Measurements from ENCODE around the gene MPZL2.

Gene MPZL2

DNA sequence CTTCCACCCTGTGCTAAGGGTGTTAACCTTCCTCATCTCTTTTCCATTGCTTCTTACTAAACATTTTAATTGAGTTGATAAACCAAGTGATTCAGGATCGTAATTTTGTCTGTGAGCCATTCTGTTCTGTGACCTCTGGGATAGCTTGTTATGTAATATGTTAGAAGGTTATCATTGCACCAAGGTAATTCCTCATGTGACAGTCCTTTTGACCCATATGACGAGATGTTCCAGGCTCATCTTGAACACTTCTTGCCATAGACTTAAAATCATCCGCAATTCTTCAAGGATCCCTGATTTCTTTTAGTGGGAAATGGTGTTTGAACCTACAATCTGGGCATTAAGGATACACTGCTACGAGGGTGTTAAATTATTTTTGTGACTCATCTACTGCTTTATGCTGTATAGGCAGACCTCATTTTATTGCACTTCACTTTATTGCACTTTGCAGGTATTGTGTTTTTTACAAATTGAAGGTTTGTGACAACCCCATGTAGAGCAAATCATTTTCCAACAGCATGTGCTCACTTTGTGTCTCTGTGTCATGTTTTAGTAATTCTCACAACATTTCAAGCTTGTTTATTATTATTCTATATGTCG, 19.0 kb upstream of the MPZL2 start:
- H3K4me1 ChIP-seq (ENCODE audit: control insufficient read depth, insufficient read depth, low read length) = no peaks in the 10 kb centered on the region
- no peaks in the 10 kb centered on the region for H3K36me3 ChIP-seq (ENCODE audit: control insufficient read depth, insufficient read depth, low read length)
- H3K27ac ChIP-seq (ENCODE audit: low read depth, low read length) = no peak overlapping the region
- no peak overlapping the region for H3K9ac ChIP-seq (ENCODE audit: low read depth, low read length)
- no peaks in the 10 kb centered on the region for H3K9me3 ChIP-seq (ENCODE audit: control insufficient read depth, insufficient read depth, low read length)
- H3K4me3 ChIP-seq (ENCODE audit: low read depth, low read length) = no peak overlapping the region
- 0 out of 2 replicates have a peak, but pooled peaks cover 3% of the 10 kb centered on the region for H3K27me3 ChIP-seq (ENCODE audit: control insufficient read depth, insufficient read depth, low read length)

DNA sequence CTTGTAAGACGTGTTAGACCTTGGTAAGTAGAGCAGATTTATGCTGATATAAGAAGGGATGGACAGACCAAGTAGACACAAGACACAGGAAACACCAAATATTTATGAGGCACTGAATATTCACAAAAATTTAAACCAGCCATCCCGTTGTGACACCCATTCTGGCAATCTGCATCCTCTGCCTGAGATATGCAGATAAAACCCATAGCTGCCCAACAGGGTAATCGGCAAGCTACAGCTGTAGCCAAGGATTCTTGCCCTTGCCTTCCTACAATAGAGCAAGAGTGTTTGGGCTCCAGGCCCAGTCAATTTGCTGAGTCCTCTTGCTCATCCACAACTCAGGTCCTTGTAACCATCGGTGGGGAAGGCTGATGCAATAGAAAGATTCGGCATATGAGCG, 18.5 kb upstream of the MPZL2 start:
- H3K4me1 ChIP-seq (ENCODE audit: control insufficient read depth, insufficient read depth, low read length) = no peaks in the 10 kb centered on the region

DNA sequence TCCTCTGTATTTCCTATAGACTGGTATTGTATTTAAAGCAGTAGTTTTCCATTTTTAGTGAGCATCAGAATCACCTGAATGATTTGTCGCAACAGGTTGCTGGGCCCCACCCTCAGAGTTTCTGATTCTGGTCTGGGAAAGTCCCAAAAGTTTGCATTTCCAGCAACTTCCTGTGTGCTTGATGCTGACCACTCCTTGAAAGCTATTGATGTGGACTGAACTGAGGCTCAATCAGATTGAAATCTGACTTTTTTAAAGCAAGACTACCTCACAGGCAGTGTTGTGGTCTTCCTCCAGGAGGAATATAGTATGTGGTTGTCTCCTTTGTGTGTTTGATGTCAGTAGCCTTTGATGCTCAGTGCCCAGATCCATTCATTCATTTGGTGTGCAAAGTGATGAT, 17.2 kb upstream of the MPZL2 start:
- H3K4me3 ChIP-seq (ENCODE audit: low read depth, low read length) = no peak overlapping the region
- 0 out of 2 replicates have a peak, but pooled peaks cover 3% of the 10 kb centered on the region for H3K27me3 ChIP-seq (ENCODE audit: control insufficient read depth, insufficient read depth, low read length)
- no peak overlapping the region for H3K27ac ChIP-seq (ENCODE audit: low read depth, low read length)
- H3K9me3 ChIP-seq (ENCODE audit: control insufficient read depth, insufficient read depth, low read length) = no peaks in the 10 kb centered on the region
- no peaks in the 10 kb centered on the region for H3K36me3 ChIP-seq (ENCODE audit: control insufficient read depth, insufficient read depth, low read length)
- H3K9ac ChIP-seq (ENCODE audit: low read depth, low read length) = no peak overlapping the region
- no peaks in the 10 kb centered on the region for H3K4me1 ChIP-seq (ENCODE audit: control insufficient read depth, insufficient read depth, low read length)

More for the DNA sequence above, 18.5 kb upstream of the MPZL2 start:
- no peak overlapping the region for H3K9ac ChIP-seq (ENCODE audit: low read depth, low read length)
- 0 out of 2 replicates have a peak, but pooled peaks cover 3% of the 10 kb centered on the region for H3K27me3 ChIP-seq (ENCODE audit: control insufficient read depth, insufficient read depth, low read length)
- H3K27ac ChIP-seq (ENCODE audit: low read depth, low read length) = no peak overlapping the region
- H3K4me3 ChIP-seq (ENCODE audit: low read depth, low read length) = no peak overlapping the region
- H3K9me3 ChIP-seq (ENCODE audit: control insufficient read depth, insufficient read depth, low read length) = no peaks in the 10 kb centered on the region
- H3K36me3 ChIP-seq (ENCODE audit: control insufficient read depth, insufficient read depth, low read length) = no peaks in the 10 kb centered on the region

DNA sequence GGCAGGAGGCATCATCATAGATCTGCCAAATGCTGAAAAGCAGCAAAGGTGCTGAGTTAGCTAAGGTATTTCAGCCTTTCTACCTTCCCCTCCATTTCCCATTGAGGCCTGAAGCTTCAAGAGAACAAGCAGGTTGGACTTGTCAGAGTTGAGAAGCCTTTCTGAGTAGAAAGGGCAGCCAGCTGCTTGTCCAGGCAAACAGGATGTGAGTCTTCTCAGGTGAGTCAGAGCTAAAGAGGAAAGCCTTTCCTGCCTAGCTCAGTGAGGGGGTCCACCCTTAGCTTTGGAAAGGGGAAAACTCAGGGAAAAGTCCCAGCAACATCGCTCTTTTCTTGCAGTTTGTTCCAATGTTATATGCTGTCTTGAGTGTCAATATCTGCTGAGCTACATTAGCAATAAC, 13.2 kb upstream of the MPZL2 start:
- Histone ChIP-seq H3K9ac (ENCODE audit: low read depth, low read length) (no peak overlapping the region), H3K4me3 (ENCODE audit: low read depth, low read length) (no peak overlapping the region), H3K4me1 (ENCODE audit: control insufficient read depth, insufficient read depth, low read length) (no peaks in the 10 kb centered on the region), H3K27me3 (ENCODE audit: control insufficient read depth, insufficient read depth, low read length) (no peaks in the 10 kb centered on the region), H3K9me3 (ENCODE audit: control insufficient read depth, insufficient read depth, low read length) (no peaks in the 10 kb centered on the region), H3K27ac (ENCODE audit: low read depth, low read length) (peak overlapping the region; percentile 47), H3K36me3 (ENCODE audit: control insufficient read depth, insufficient read depth, low read length) (no peaks in the 10 kb centered on the region)

DNA sequence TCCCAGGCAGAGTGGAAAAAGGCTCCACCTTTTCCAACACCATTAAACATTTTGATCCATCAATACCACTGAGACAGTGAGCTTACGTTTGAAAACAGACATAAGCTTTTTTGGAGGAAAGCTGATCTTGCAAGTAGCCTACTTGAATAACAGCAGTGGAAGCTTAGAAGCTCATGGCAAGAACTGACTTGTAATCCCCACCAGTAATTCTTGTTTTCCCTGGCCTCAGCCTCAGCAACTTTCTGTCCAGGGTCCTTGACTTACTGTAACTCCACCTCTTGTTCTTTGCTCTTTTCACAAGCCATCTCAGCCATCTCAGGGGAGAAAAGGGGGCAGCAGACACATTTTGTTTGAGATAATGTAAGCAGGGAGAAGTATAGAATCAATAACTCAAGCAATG, 12.3 kb upstream of the MPZL2 start:
- H3K36me3 ChIP-seq (ENCODE audit: control insufficient read depth, insufficient read depth, low read length) = no peaks in the 10 kb centered on the region
- no peak overlapping the region for H3K4me3 ChIP-seq (ENCODE audit: low read depth, low read length)
- H3K9me3 ChIP-seq (ENCODE audit: control insufficient read depth, insufficient read depth, low read length) = no peaks in the 10 kb centered on the region
- H3K9ac ChIP-seq (ENCODE audit: low read depth, low read length) = no peak overlapping the region
- peaks cover 2% of the 10 kb centered on the region; the same call in 1 of the 2 replicates for H3K27me3 ChIP-seq (ENCODE audit: control insufficient read depth, insufficient read depth, low read length)
- H3K4me1 ChIP-seq (ENCODE audit: control insufficient read depth, insufficient read depth, low read length) = no peaks in the 10 kb centered on the region
- H3K27ac ChIP-seq (ENCODE audit: low read depth, low read length) = no peak overlapping the region

DNA sequence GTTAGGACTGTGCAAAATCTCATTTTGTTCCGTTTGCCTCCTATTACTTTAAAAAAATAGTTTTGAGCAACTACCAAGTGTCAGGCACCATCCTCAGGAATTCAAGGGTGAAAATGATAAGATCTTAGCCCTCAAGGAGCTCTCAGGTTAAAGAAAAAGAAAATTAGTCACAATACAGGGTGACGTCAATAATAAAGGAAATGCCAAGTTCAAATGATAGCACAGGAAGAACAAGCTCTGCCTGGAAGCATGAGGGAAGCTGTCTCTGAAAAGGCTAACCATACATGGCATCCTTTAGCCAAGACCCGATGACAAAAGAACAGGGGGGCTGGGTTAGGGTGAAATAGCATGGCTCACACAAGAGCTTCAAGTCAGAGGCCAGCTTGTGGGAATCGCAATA, 11.1 kb upstream of the MPZL2 start:
- Histone ChIP-seq H3K4me3 (ENCODE audit: low read depth, low read length) (no peak overlapping the region), H3K27me3 (ENCODE audit: control insufficient read depth, insufficient read depth, low read length) (peaks cover 2% of the 10 kb centered on the region; the same call in 1 of the 2 replicates), H3K9ac (ENCODE audit: low read depth, low read length) (no peak overlapping the region), H3K4me1 (ENCODE audit: control insufficient read depth, insufficient read depth, low read length) (no peaks in the 10 kb centered on the region), H3K9me3 (ENCODE audit: control insufficient read depth, insufficient read depth, low read length) (no peaks in the 10 kb centered on the region), H3K36me3 (ENCODE audit: control insufficient read depth, insufficient read depth, low read length) (no peaks in the 10 kb centered on the region), H3K27ac (ENCODE audit: low read depth, low read length) (no peak overlapping the region)

DNA sequence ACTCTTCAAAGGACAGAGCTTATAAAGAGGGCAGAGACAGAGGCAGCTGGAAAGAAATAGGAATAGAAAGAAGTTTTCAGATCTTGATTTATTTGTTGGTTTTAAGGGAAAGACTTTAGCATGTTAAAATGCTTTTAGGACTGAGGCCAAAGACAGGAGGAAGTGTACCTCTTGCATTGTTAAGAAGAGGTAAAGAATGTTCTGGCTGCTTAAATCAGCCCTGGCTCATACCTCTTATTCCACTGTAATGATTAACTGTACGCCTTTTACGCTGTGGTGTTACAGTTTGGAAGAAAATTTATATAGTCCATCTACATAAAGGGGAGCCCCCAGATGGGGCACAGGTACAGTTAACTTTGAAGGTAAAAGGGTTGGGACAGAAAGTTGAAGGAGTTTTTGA, 10.1 kb upstream of the MPZL2 start:
- Histone ChIP-seq H3K27ac (ENCODE audit: low read depth, low read length) (no peak overlapping the region), H3K36me3 (ENCODE audit: control insufficient read depth, insufficient read depth, low read length) (no peaks in the 10 kb centered on the region), H3K4me1 (ENCODE audit: control insufficient read depth, insufficient read depth, low read length) (no peaks in the 10 kb centered on the region), H3K9ac (ENCODE audit: low read depth, low read length) (no peak overlapping the region), H3K9me3 (ENCODE audit: control insufficient read depth, insufficient read depth, low read length) (no peaks in the 10 kb centered on the region), H3K4me3 (ENCODE audit: low read depth, low read length) (no peak overlapping the region), H3K27me3 (ENCODE audit: control insufficient read depth, insufficient read depth, low read length) (peaks cover 6% of the 10 kb centered on the region)

DNA sequence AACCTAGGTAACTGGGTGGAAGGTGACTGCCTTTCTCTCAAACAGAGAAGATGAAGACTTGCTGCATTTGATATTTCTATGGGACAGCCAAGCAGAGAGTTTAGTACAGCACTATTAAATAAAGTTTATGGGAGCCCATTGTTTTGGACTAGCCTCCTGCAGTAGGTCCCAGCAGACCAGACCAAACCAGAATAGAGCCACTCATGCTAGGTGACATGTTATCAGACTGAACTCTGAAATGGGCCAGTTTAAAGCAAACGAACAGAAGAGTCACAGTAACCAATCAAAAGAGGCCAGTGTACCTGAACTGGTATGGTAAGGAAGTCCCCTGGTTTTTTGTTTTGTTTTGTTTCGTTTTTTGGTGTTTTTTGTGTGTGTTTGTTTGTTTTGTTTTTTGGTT, 7.9 kb upstream of the MPZL2 start:
- Histone ChIP-seq H3K36me3 (ENCODE audit: control insufficient read depth, insufficient read depth, low read length) (no peaks in the 10 kb centered on the region), H3K4me3 (ENCODE audit: low read depth, low read length) (no peak overlapping the region), H3K27me3 (ENCODE audit: control insufficient read depth, insufficient read depth, low read length) (peaks cover 13% of the 10 kb centered on the region)

DNA sequence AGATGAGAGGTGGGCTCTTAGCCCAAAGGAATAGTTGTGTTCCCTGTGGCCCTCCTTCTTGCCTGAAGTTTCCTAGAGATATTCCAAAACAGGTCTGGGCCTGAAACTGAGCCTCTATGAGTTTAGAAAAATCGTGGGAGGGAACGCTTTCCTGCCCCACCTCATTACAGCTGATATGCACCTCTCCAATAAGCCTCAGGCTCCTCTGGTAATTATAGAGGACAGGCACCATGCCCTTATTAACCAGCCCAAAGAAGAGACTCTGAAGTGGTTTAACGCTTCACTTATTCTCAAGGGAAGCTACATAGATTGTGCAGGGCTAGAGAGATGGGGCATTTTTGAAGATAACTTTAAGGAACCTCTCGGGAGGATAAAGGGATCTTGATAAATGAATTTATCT, 3.4 kb upstream of the MPZL2 start:
- Histone ChIP-seq H3K4me1 (ENCODE audit: control insufficient read depth, insufficient read depth, low read length) (peaks cover 22% of the 10 kb centered on the region), H3K4me3 (ENCODE audit: low read depth, low read length) (no peak overlapping the region), H3K27me3 (ENCODE audit: control insufficient read depth, insufficient read depth, low read length) (peaks cover 57% of the 10 kb centered on the region), H3K9me3 (ENCODE audit: control insufficient read depth, insufficient read depth, low read length) (no peaks in the 10 kb centered on the region), H3K36me3 (ENCODE audit: control insufficient read depth, insufficient read depth, low read length) (no peaks in the 10 kb centered on the region), H3K9ac (ENCODE audit: low read depth, low read length) (no peak overlapping the region), H3K27ac (ENCODE audit: low read depth, low read length) (no peak overlapping the region)

More for the DNA sequence above, 7.9 kb upstream of the MPZL2 start:
- Histone ChIP-seq H3K27ac (ENCODE audit: low read depth, low read length) (no peak overlapping the region), H3K9ac (ENCODE audit: low read depth, low read length) (no peak overlapping the region), H3K4me1 (ENCODE audit: control insufficient read depth, insufficient read depth, low read length) (no peaks in the 10 kb centered on the region), H3K9me3 (ENCODE audit: control insufficient read depth, insufficient read depth, low read length) (no peaks in the 10 kb centered on the region)

DNA sequence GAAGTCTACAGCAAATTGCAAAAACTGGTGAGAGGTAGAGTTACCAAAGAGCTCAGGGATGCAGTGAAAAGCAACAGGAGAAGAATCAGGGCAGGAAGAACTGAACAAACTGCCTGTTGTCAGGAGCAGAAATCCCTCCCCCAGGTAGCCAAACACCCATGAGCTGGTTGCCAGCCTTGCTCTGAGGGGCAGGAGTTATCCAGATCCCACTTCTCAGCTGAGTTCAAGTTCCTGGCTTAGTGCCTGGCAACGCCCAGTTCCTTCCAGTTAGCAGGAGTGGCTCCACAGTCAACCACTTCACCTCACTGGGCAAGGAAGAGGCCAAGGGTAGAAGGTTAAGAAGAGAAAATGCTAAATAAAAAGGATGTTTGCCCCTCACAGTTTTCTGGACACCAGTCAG, 1.9 kb upstream of the MPZL2 start:
- Histone ChIP-seq H3K9me3 (ENCODE audit: control insufficient read depth, insufficient read depth, low read length) (no peaks in the 10 kb centered on the region), H3K4me3 (ENCODE audit: low read depth, low read length) (no peak overlapping the region), H3K27ac (ENCODE audit: low read depth, low read length) (no peak overlapping the region), H3K9ac (ENCODE audit: low read depth, low read length) (no peak overlapping the region), H3K27me3 (ENCODE audit: control insufficient read depth, insufficient read depth, low read length) (peaks cover 66% of the 10 kb centered on the region), H3K36me3 (ENCODE audit: control insufficient read depth, insufficient read depth, low read length) (no peaks in the 10 kb centered on the region), H3K4me1 (ENCODE audit: control insufficient read depth, insufficient read depth, low read length) (peaks cover 22% of the 10 kb centered on the region)

DNA sequence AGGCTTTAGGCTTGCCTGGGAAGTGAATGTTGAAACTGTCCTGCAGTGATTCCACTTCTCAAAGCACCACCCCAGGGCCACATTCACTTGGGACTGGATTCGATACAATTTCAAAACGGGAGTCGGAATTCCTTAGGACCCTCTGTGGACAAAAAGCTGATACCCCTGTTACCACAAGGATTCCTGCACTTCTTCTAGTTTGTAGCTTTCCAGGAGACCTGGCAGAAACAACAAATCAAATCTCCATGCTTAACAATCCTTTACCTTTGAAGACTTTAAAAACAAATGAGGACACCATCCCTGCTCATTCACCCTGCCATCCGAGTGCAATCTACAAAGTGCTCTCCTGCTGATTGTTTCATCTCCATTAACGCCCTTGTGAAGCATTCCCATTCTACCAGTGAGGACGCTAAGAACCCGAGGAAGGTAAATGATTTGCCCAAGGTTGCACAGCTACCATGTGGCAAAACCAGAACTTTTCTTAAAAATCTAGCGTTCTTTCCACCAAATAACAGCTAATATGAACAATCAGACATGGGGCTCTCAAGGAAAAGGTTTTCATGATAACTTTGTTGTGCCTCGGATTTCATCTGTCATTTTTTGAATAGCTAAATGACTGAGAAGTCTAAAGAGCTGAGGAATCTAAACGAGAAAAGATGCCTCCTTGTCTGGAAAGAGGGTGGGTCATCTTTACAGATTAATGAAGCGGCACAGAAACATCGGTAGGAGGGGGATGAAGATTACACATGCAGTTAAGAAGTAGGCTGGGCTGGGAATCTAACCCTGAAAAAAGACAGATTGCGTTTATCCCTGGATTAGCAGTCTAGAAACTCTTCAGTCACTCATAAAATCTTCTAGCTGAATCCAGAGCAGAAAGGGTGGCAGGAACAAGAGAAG, 720 bp upstream of the MPZL2 start:
- peak overlapping the region; percentile 60 for H3K27ac ChIP-seq (ENCODE audit: low read depth, low read length)
- peaks cover 66% of the 10 kb centered on the region for H3K27me3 ChIP-seq (ENCODE audit: control insufficient read depth, insufficient read depth, low read length)
- H3K9ac ChIP-seq (ENCODE audit: low read depth, low read length) = peak overlapping the region; percentile 43; the same call in 1 of the 2 replicates
- H3K36me3 ChIP-seq (ENCODE audit: control insufficient read depth, insufficient read depth, low read length) = no peaks in the 10 kb centered on the region
- H3K4me3 ChIP-seq (ENCODE audit: low read depth, low read length) = peak overlapping the region; percentile 56
- no peaks in the 10 kb centered on the region for H3K9me3 ChIP-seq (ENCODE audit: control insufficient read depth, insufficient read depth, low read length)
- peaks cover 22% of the 10 kb centered on the region for H3K4me1 ChIP-seq (ENCODE audit: control insufficient read depth, insufficient read depth, low read length)
